ENCODE results near the gene SUPT4H1. TPM values are rescaled to one million over a fixed set of nuclear protein-coding genes. Genes with fewer than 3 reads are reported as not detected.
A peak's percentile ranks its signal among the peaks of the same experiment; 100 is the strongest.

SUPT4H1 gene
- total RNA-seq, 1 experiment from 2014 or later, result 53.8 TPM

DNA sequence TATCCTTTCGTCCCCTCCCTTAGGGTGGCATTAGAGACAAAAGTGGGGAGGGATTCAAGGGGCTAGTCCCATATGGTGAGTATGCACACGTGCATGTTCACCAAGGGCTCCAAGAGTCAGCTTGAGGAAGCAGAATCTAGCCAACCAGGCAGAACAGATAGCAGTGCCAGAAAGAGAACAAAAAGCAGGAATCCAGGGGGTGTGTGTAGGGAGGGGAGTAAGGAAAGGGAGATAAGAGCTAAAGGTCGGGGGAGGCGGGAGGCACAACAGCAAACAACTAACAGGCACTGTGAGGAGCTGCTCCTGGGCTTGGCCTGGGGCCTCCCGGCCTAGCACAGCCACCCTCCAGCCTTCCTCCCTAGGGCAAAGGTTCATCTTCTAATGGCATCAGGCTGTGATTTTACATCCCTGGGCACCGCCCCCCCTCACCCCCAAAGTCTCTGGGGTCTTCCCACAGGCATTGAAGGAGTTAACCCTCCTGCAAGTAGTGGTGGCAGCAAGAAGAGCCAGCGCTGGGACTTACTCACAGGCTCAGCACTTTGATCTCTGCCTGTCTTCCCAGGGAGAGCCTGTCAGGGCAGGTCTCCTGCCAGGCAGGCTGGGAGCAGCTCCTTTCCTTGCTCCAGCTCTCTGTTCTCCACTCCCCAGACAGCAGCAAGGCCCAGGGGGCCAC lies 12.4 kb upstream of the SUPT4H1 start:
- CTCF ChIA-PET, result no interaction called here
- POLR2A ChIA-PET, result no interaction called here
- peak; percentile 68; the same call in 1 of the 2 replicates for ATAC-seq
- H3K27me3 ChIP-seq (ENCODE audit: control insufficient read depth, insufficient read depth, low read length), result no peaks in the 10 kb centered on the region
- H3K4me3 ChIP-seq (ENCODE audit: low read depth in 2 of 2, low read length in 2 of 2), result no peak overlapping the region
- BruUV-seq (replicated peaks), result no TSS peak
- in situ Hi-C loops (cut with HindIII; ENCODE audit: low pct_unique_long_range_greater_than_20kb, low sequenced_read_pairs) (no loop called here), intact Hi-C loops (cut with micrococcal nuclease; ENCODE audit: unreplicated experiment) (no loop called here)
- TF ChIP-seq, protein P1, sequence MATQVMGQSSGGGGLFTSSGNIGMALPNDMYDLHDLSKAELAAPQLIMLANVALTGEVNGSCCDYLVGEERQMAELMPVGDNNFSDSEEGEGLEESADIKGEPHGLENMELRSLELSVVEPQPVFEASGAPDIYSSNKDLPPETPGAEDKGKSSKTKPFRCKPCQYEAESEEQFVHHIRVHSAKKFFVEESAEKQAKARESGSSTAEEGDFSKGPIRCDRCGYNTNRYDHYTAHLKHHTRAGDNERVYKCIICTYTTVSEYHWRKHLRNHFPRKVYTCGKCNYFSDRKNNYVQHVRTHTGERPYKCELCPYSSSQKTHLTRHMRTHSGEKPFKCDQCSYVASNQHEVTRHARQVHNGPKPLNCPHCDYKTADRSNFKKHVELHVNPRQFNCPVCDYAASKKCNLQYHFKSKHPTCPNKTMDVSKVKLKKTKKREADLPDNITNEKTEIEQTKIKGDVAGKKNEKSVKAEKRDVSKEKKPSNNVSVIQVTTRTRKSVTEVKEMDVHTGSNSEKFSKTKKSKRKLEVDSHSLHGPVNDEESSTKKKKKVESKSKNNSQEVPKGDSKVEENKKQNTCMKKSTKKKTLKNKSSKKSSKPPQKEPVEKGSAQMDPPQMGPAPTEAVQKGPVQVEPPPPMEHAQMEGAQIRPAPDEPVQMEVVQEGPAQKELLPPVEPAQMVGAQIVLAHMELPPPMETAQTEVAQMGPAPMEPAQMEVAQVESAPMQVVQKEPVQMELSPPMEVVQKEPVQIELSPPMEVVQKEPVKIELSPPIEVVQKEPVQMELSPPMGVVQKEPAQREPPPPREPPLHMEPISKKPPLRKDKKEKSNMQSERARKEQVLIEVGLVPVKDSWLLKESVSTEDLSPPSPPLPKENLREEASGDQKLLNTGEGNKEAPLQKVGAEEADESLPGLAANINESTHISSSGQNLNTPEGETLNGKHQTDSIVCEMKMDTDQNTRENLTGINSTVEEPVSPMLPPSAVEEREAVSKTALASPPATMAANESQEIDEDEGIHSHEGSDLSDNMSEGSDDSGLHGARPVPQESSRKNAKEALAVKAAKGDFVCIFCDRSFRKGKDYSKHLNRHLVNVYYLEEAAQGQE (IDR thresholded peaks at IDR 0.05; ENCODE audit: insufficient read depth in 1 of 2, low read depth in 2 of 2, low read length in 1 of 2), result no peak
- no peak for TF ChIP-seq SIN3A (IDR thresholded peaks at IDR 0.05; ENCODE audit: borderline replicate concordance, insufficient read depth, low read depth, low read length)
- no peak for TF ChIP-seq POLR2AphosphoS5 (IDR thresholded peaks at IDR 0.05; ENCODE audit: low read depth, low read length)
- TF ChIP-seq TCF7L2 (IDR thresholded peaks at IDR 0.05; ENCODE audit: low read depth, low read length), result no peak
- TF ChIP-seq, protein P2, sequence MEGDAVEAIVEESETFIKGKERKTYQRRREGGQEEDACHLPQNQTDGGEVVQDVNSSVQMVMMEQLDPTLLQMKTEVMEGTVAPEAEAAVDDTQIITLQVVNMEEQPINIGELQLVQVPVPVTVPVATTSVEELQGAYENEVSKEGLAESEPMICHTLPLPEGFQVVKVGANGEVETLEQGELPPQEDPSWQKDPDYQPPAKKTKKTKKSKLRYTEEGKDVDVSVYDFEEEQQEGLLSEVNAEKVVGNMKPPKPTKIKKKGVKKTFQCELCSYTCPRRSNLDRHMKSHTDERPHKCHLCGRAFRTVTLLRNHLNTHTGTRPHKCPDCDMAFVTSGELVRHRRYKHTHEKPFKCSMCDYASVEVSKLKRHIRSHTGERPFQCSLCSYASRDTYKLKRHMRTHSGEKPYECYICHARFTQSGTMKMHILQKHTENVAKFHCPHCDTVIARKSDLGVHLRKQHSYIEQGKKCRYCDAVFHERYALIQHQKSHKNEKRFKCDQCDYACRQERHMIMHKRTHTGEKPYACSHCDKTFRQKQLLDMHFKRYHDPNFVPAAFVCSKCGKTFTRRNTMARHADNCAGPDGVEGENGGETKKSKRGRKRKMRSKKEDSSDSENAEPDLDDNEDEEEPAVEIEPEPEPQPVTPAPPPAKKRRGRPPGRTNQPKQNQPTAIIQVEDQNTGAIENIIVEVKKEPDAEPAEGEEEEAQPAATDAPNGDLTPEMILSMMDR (IDR thresholded peaks at IDR 0.05), result no peak
- no peaks in the 10 kb centered on the region for H3K9me3 ChIP-seq (ENCODE audit: control insufficient read depth, insufficient read depth, low read depth, low read length)
- no peaks in the 10 kb centered on the region for H3K4me1 ChIP-seq (ENCODE audit: control insufficient read depth, insufficient read depth, low read length)
- no peaks in the 10 kb centered on the region for H3K36me3 ChIP-seq (ENCODE audit: control insufficient read depth, insufficient read depth, low read length)
- no peak overlapping the region for H3K27ac ChIP-seq (ENCODE audit: low read length)
- DNase-seq (ENCODE audit: low read depth, low spot score), result no peak

DNA sequence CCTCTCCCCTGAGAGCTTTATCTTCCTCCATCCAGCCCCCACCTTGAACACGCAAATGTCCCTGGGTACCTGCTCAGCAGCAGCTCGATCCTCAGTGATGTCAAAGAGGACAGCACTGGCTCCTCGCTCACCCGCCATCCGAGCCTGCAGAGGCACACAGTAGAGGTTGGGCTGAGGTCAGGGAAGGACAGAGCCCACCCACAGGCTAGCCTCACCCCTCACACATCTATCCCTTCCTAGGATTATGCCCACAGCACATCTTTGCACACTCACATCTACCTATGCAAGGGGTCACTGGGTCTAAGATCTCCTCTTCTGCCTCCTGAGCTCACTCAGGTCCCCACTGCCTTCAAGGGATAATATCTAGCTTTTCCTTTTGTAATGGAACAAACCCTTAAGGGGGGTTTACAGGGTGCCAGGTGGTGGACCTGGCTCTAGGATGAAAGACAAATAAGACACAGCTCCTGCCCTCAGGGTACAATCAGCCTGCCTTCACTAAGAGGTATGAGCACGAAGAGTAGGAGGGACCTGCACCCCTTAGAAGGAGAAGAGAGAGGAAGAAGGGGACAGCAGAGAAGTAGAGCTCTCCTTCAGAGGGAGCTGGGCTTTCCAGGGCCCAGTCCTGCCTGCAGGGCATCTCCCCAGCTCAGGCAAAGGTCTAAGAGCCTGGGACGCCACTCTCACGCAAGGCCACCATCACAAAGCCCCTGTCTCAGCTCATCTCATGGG lies 11.6 kb upstream of the SUPT4H1 start:
- H3K27ac ChIP-seq (ENCODE audit: low read length), result no peak overlapping the region
- DNase-seq (ENCODE audit: low read depth, low spot score), result no peak
- no peaks in the 10 kb centered on the region for H3K9me3 ChIP-seq (ENCODE audit: control insufficient read depth, insufficient read depth, low read depth, low read length)
- POLR2A ChIA-PET, result no interaction called here
- H3K4me1 ChIP-seq (ENCODE audit: control insufficient read depth, insufficient read depth, low read length), result no peaks in the 10 kb centered on the region
- no peak overlapping the region for H3K4me3 ChIP-seq (ENCODE audit: low read depth in 2 of 2, low read length in 2 of 2)
- intact Hi-C loops (cut with micrococcal nuclease; ENCODE audit: unreplicated experiment) (no loop called here), in situ Hi-C loops (cut with HindIII; ENCODE audit: low pct_unique_long_range_greater_than_20kb, low sequenced_read_pairs) (no loop called here)
- TF ChIP-seq POLR2AphosphoS5 (IDR thresholded peaks at IDR 0.05; ENCODE audit: low read depth, low read length), result no peak
- TF ChIP-seq SIN3A (IDR thresholded peaks at IDR 0.05; ENCODE audit: borderline replicate concordance, insufficient read depth, low read depth, low read length), result no peak
- TF ChIP-seq, protein P2 (IDR thresholded peaks at IDR 0.05), result no peak
- no peak for TF ChIP-seq TCF7L2 (IDR thresholded peaks at IDR 0.05; ENCODE audit: low read depth, low read length)
- TF ChIP-seq, protein P1 (IDR thresholded peaks at IDR 0.05; ENCODE audit: insufficient read depth in 1 of 2, low read depth in 2 of 2, low read length in 1 of 2), result no peak
- no TSS peak for BruUV-seq (replicated peaks)
- H3K27me3 ChIP-seq (ENCODE audit: control insufficient read depth, insufficient read depth, low read length), result no peaks in the 10 kb centered on the region
- no peaks in the 10 kb centered on the region for H3K36me3 ChIP-seq (ENCODE audit: control insufficient read depth, insufficient read depth, low read length)
- ATAC-seq, result no peak
- CTCF ChIA-PET, result no interaction called here

Data from Panc1 (cell line).